T-cell (primary cell): ENCODE data around the gene SPIN2A. TPM values are rescaled to one million over a fixed set of nuclear protein-coding genes. Genes with fewer than 3 reads are reported as not detected.
"Not testable (repeated sequence)": the region's sequence is repeated elsewhere in the genome, so short reads cannot be mapped to it uniquely, and the experiment has no call there.

Experiments used
- ATAC-seq, 4 experiments: fragments of 200-7000 bp in 3 of 4; fragments of 150-1000 bp in 1 of 4; cut with Tn5 transposase; replicated peaks in 1 of 4; 1 replicate in 3 of 4; 2 replicates in 1 of 4; pipeline ENCODE4 v1.10.0; 2021; ENCODE audit warnings: moderate library complexity in 3 of 4, mild to moderate bottlenecking in 2 of 4, moderate number of reproducible peaks in 1 of 4
- CTCF ChIA-PET, 2 donors: fragments of 300-600 bp; sonication (Branson Sonifier 250); formaldehyde crosslinking; loops; one replicate each; lab custom pipeline; 2022; ENCODE audit warnings: antibody characterized with exemption in 2 of 2; lab: Charles Lee
- POLR2A ChIA-PET, 2 donors: fragments of 300-600 bp; sonication (Branson Sonifier 250); formaldehyde crosslinking; loops; one replicate each; lab custom pipeline; 2022; ENCODE audit warnings: antibody characterized with exemption in 2 of 2; lab: Charles Lee
- DNase-seq, 35 experiments: peaks; one replicate each; pipeline versions ENCODE4 v3.0.0 to v3.0.0-alpha.2; 2013 to 2023
- H3K27ac ChIP-seq: one replicate; pipeline ENCODE4 v1.5.1; 2013; ENCODE audit warnings: low read length
- H3K27me3 ChIP-seq, 2 experiments: replicated peaks in 1 of 2; 1 replicate in 1 of 2; 2 replicates in 1 of 2; pipeline versions ENCODE4 v1.6.1 to v1.7.0; 2013; ENCODE audit warnings: low read length in 1 of 2, mixed read lengths in 1 of 2; ENCODE audit not compliant: control insufficient read depth in 2 of 2, insufficient read depth in 2 of 2; ENCODE audit errors: extremely low read depth in 1 of 2
- H3K36me3 ChIP-seq, 2 donors: 1 replicate in 1 of 2; 2 replicates in 1 of 2; pipeline versions ENCODE4 v1.6.1 to v1.7.0; 2013; ENCODE audit warnings: low read length in 1 of 2; ENCODE audit not compliant: control insufficient read depth in 2 of 2, insufficient read depth in 1 of 2; ENCODE audit errors: extremely low read depth in 1 of 2
- H3K4me1 ChIP-seq, 2 experiments: 1 replicate in 1 of 2; 2 replicates in 1 of 2; pipeline versions ENCODE4 v1.6.1 to v1.7.0; 2013; ENCODE audit warnings: low read length in 2 of 2, mixed read lengths in 1 of 2; ENCODE audit not compliant: insufficient read depth in 2 of 2, control insufficient read depth in 1 of 2; ENCODE audit errors: extremely low read depth in 1 of 2
- H3K4me3 ChIP-seq, 2 donors: 1 replicate in 1 of 2; 2 replicates in 1 of 2; pipeline versions ENCODE4 v1.5.1 to v1.7.0; 2013; ENCODE audit warnings: mild to moderate bottlenecking in 2 of 2, low read length in 1 of 2, moderate library complexity in 1 of 2; ENCODE audit not compliant: control insufficient read depth in 1 of 2; ENCODE audit errors: extremely low read depth in 1 of 2
- H3K9me3 ChIP-seq: 2 replicates; pipeline ENCODE4 v1.7.0; 2013
- H3K27ac Mint-ChIP-seq, 2 donors: one replicate each; pipeline ENCODE4 v1.8.0; 2020 to 2021; ENCODE audit warnings: mild to moderate bottlenecking in 2 of 2, mixed read lengths in 2 of 2
- H3K27me3 Mint-ChIP-seq, 2 donors: one replicate each; pipeline ENCODE4 v1.8.0; 2021 to 2022; ENCODE audit warnings: mixed read lengths in 2 of 2
- H3K36me3 Mint-ChIP-seq: one replicate; pipeline ENCODE4 v1.8.0; 2021; ENCODE audit warnings: mixed read lengths
- H3K4me1 Mint-ChIP-seq, 3 donors: one replicate each; pipeline ENCODE4 v1.8.0; 2020 to 2022; ENCODE audit warnings: mixed read lengths in 3 of 3, mild to moderate bottlenecking in 1 of 3
- H3K4me3 Mint-ChIP-seq, 3 donors: one replicate each; pipeline ENCODE4 v1.8.0; 2020 to 2022; ENCODE audit warnings: mild to moderate bottlenecking in 3 of 3, mixed read lengths in 3 of 3, moderate library complexity in 3 of 3
- H3K9me3 Mint-ChIP-seq, 3 donors: one replicate each; pipeline ENCODE4 v1.8.0; 2020 to 2022; ENCODE audit warnings: mixed read lengths in 3 of 3
- WGBS: methylation state at CpG from one replicate; pipeline ENCODE4 v1.1.5; 2013; ENCODE audit warnings: missing lambda C conversion rate; ENCODE audit not compliant: insufficient coverage; 5-methylcytosine and 5-hydroxymethylcytosine counted together
- total RNA-seq, 35 experiments: library from RNA in 6 of 35; stranded (reverse) in 6 of 35; fragments of 120-200 nt in 1 of 35; gene quantifications; one replicate each; pipeline versions ENCODE4 v1.2.1 to v1.2.4 and lab custom pipeline; 2013 to 2026

The SPIN2A gene
- total RNA-seq, 5 donors from 2014 or later (not counting 1 experiment from before 2014, with no cell fraction given) = 1.1 to 1.9 (median 1.5) TPM

DNA sequence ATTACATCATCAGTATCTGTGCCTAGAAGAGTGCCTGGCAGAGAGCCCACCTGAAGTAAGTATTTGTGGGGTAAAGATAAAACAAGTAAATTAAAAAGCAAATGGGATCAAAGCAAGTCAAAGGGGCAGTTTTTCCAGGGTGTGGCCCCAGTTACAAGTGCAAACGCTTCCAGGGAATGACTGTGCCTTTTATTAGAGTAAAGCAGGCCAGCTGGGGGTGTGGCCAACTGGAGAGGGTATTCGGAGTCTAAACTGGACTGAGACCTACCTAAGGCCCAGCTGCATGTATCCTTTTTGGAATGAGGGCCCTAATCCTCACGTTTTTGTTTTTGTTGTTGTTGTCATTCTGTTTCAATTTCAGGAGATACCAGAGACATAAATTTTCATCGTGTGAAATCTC, 3.9 kb downstream of the SPIN2A start:
- DNase-seq, H3K9me3 Mint-ChIP-seq, POLR2A ChIA-PET, H3K27ac Mint-ChIP-seq, H3K4me3 ChIP-seq, H3K36me3 ChIP-seq, H3K27me3 Mint-ChIP-seq, CTCF ChIA-PET, H3K27me3 ChIP-seq, H3K36me3 Mint-ChIP-seq, H3K4me1 Mint-ChIP-seq, H3K27ac ChIP-seq, H3K4me1 ChIP-seq, H3K9me3 ChIP-seq, ATAC-seq, H3K4me3 Mint-ChIP-seq: not testable (repeated sequence)
- WGBS = no CpG with 5 or more reads among the region's 4 CpGs

DNA sequence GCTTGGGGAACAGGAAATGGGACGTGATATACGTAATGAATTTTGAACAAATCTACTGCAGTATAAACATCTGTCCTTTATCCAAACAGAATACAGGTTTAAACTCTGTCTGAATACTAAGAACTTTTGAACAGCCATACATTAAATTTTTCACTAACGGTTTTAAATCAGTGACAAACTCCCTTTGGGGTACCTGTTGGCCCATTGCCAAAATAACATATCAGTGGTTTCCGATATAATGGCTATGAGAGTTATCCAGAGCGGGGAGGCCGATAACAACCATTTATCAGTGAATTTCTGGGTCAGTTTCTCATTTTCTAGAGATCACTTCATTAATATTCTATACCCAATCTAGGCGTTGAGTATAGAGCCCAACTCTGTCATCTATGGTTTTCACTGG, 5.2 kb downstream of the SPIN2A start:
- H3K27ac ChIP-seq = no peak overlapping the region
- no peaks in the 10 kb centered on the region for H3K9me3 Mint-ChIP-seq
- peaks cover 0 to 7% of the 10 kb centered on the region in 2 donors for H3K27me3 Mint-ChIP-seq
- no peak overlapping the region for H3K4me3 ChIP-seq
- no peaks in the 10 kb centered on the region for H3K4me1 ChIP-seq
- DNase-seq (no peak), ATAC-seq (no peak)
- ChIA-PET POLR2A (no interaction called here), CTCF (no interaction called here)
- H3K36me3 Mint-ChIP-seq = peaks cover 11% of the 10 kb centered on the region
- no peaks in the 10 kb centered on the region for H3K9me3 ChIP-seq
- 100% methylated on average over 1 of the region's 7 CpGs for WGBS
- no peaks in the 10 kb centered on the region for H3K27me3 ChIP-seq
- H3K36me3 ChIP-seq = no peaks in the 10 kb centered on the region
- H3K4me1 Mint-ChIP-seq = no peaks in the 10 kb centered on the region
- H3K27ac Mint-ChIP-seq = no peak overlapping the region
- no peak overlapping the region for H3K4me3 Mint-ChIP-seq

- Histone ChIP-seq H3K4me3 (peak overlapping the region in 1 of 2 donors; percentile 76), H3K4me1 (peaks cover 2 to 3% of the 10 kb centered on the region in 2 experiments), H3K9me3 (no peaks in the 10 kb centered on the region), H3K27ac (peak overlapping the region; percentile 41), H3K27me3 (no peaks in the 10 kb centered on the region), H3K36me3 (no peaks in the 10 kb centered on the region)
- ChIA-PET POLR2A (no interaction called here), CTCF (no interaction called here)
- ATAC-seq (no peak), DNase-seq (no peak)
- WGBS = no CpG with 5 or more reads among the region's 10 CpGs
- Mint-ChIP-seq H3K27ac (peak overlapping the region; percentile 89 to 92), H3K4me1 (peaks cover 10 to 24% (median 16%) of the 10 kb centered on the region in 3 donors), H3K4me3 (peak overlapping the region; percentile 84 to 94 (median 92)), H3K36me3 (peaks cover 6% of the 10 kb centered on the region), H3K27me3 (peaks cover 0 to 13% of the 10 kb centered on the region in 2 donors), H3K9me3 (no peaks in the 10 kb centered on the region)
Observed at GRCh38 chrX:57121816-57122215, 15.4 kb downstream of the SPIN2A start.

- POLR2A ChIA-PET = no interaction called here
- Histone ChIP-seq H3K36me3 (no peaks in the 10 kb centered on the region), H3K9me3 (no peaks in the 10 kb centered on the region), H3K27me3 (no peaks in the 10 kb centered on the region), H3K4me3 (peak within 1 kb of the TSS; percentile 71 to 76), H3K27ac (peak within 1 kb of the TSS; percentile 41), H3K4me1 (peaks cover 2 to 3% of the 10 kb centered on the region in 2 experiments)
- CTCF ChIA-PET = no interaction called here
- DNase-seq (peak; percentile 44 to 83 (median 70)), ATAC-seq (peak; percentile 99 to 100 (median 100))
- no peaks in the 10 kb centered on the region for H3K9me3 Mint-ChIP-seq
- H3K4me1 Mint-ChIP-seq = peaks cover 10 to 24% (median 16%) of the 10 kb centered on the region in 3 donors
- peak within 1 kb of the TSS; percentile 84 to 94 (median 92) for H3K4me3 Mint-ChIP-seq
- peak within 1 kb of the TSS; percentile 89 to 92 for H3K27ac Mint-ChIP-seq
- peaks cover 0 to 10% of the 10 kb centered on the region in 2 donors for H3K27me3 Mint-ChIP-seq
- H3K36me3 Mint-ChIP-seq = peaks cover 8% of the 10 kb centered on the region
- 1% methylated on average over 14 of the region's 43 CpGs for WGBS
Observed at GRCh38 chrX:57121162-57121755, 15.9 kb downstream of the SPIN2A start, which contains the start of gene SPIN2B. SPIN2B (minus strand) TSS chrX:57121548.

DNA sequence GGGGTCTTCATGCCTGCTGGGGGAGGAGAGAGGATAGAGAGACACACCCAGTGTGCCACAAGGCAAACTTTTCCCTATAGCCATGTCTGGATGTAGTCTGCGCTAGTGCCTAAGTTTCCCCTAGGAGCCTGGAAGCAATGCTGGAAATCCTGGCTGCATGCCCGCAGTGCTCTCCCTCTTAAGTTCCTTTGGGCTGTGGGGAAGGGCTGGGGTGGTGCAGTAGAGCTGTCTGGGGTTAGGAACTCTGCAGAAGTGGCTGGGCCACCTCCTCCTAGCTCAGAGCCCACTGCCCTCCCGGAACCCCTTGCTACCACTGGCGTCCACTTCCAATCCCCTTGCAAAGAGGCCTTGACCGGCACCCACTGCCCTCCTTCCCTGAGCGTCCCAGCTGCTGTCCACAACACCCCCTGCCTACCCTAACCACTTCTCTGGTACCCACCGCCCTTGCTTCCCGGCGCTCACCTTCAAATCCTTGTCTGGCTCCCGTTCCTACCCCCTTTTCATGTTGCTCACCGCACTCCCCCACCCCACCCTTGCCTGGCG, 16.5 kb downstream of the SPIN2A start:
- CTCF ChIA-PET, H3K27me3 ChIP-seq, H3K9me3 Mint-ChIP-seq, H3K4me1 ChIP-seq, H3K9me3 ChIP-seq, POLR2A ChIA-PET, H3K36me3 ChIP-seq, H3K27me3 Mint-ChIP-seq, H3K27ac ChIP-seq, ATAC-seq: not testable (repeated sequence)
- 12% methylated on average over 5 of the region's 12 CpGs for WGBS
- peaks cover 13% of the 10 kb centered on the region for H3K36me3 Mint-ChIP-seq
- H3K4me1 Mint-ChIP-seq = peaks cover 10 to 24% (median 16%) of the 10 kb centered on the region in 3 donors
- peak overlapping the region; percentile 44 to 76 for H3K4me3 ChIP-seq
- H3K4me3 Mint-ChIP-seq = peak overlapping the region; percentile 84 to 94 (median 92)
- peak in 1 of 35 experiments; percentile 2 for DNase-seq
- peak overlapping the region; percentile 89 to 92 for H3K27ac Mint-ChIP-seq

DNA sequence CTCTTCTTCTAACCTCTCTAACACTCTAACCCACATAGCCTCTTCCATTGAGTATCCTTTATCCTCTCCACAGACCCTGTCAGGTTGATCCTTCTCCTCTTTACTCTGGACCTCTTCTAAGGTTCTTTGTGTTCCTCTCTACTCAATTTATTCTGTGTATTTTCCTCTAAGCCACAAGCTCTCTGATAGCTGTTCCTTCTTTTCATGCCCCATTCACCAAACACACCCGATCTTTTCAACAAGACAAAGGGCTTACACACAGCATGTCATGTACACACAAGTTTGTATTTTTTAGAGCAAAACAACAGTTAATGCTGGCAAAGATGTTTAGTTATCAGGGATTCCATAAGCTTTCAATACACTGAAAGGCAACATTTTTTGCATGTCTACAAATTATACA, 17.8 kb downstream of the SPIN2A start:
- POLR2A ChIA-PET = no interaction called here
- Histone ChIP-seq H3K4me3 (no peak overlapping the region), H3K27ac (no peak overlapping the region), H3K4me1 (peaks cover 2 to 3% of the 10 kb centered on the region in 2 experiments), H3K27me3 (no peaks in the 10 kb centered on the region), H3K36me3 (no peaks in the 10 kb centered on the region), H3K9me3 (no peaks in the 10 kb centered on the region)
- WGBS = no CpG with 5 or more reads among the region's 1 CpG
- peaks cover 24% of the 10 kb centered on the region for H3K36me3 Mint-ChIP-seq
- CTCF ChIA-PET = no interaction called here
- no peak for ATAC-seq
- H3K4me1 Mint-ChIP-seq = peaks cover 8 to 19% (median 16%) of the 10 kb centered on the region in 3 donors
- H3K27ac Mint-ChIP-seq = peak overlapping the region in 1 of 2 donors; percentile 10
- H3K9me3 Mint-ChIP-seq = no peaks in the 10 kb centered on the region
- no peak for DNase-seq
- H3K4me3 Mint-ChIP-seq = peak overlapping the region in 1 of 3 donors; percentile 14
- H3K27me3 Mint-ChIP-seq = peaks cover 0 to 10% of the 10 kb centered on the region in 2 donors
